DOHH2 (cell line): ENCODE data around the gene HSPB7.
"Not testable (repeated sequence)": the region's sequence is repeated elsewhere in the genome, so short reads cannot be mapped to it uniquely, and the experiment has no call there.

Experiments
- H3F3A ChIP-seq: fragments of 200-600 bp; sonication (generic), shearing (Covaris generic); 2 replicates; pipeline ENCODE4 v1.6.0; 2016; ENCODE audit warnings: antibody characterized with exemption, mild to moderate bottlenecking; ENCODE audit not compliant: control insufficient read depth, insufficient read depth
- H3K27ac ChIP-seq: fragments of 200-600 bp; sonication (generic); 2 replicates; pipeline ENCODE4 v1.5.1; 2014; ENCODE audit warnings: low read depth, mild to moderate bottlenecking, low read length, moderate library complexity
- H3K27me3 ChIP-seq: fragments of 200-600 bp; sonication (generic); 2 replicates; pipeline ENCODE4 v1.6.1; 2014; ENCODE audit warnings: mild to moderate bottlenecking, low read length, mixed read lengths; ENCODE audit not compliant: control insufficient read depth
- H3K36me3 ChIP-seq: fragments of 200-600 bp; sonication (generic); 2 replicates; pipeline ENCODE4 v1.6.1; 2014; ENCODE audit warnings: mild to moderate bottlenecking, low read length, moderate library complexity, mixed read lengths; ENCODE audit not compliant: control insufficient read depth
- H3K4me1 ChIP-seq: fragments of 200-600 bp; sonication (generic); 2 replicates; pipeline ENCODE4 v1.6.1; 2014; ENCODE audit warnings: mild to moderate bottlenecking, low read length, mixed read lengths; ENCODE audit not compliant: control insufficient read depth
- H3K4me2 ChIP-seq: fragments of 200-600 bp; sonication (generic); 2 replicates; pipeline ENCODE4 v1.6.0; 2014; ENCODE audit warnings: mild to moderate bottlenecking, low read length, moderate library complexity
- H3K4me3 ChIP-seq: fragments of 200-600 bp; sonication (generic); 2 replicates; pipeline ENCODE4 v1.5.1; 2014; ENCODE audit warnings: mild to moderate bottlenecking, low read length, mixed read lengths
- H3K79me2 ChIP-seq: fragments of 200-600 bp; sonication (generic); 2 replicates; pipeline ENCODE4 v1.6.1; 2014; ENCODE audit warnings: mild to moderate bottlenecking, low read length, mixed read lengths; ENCODE audit not compliant: control insufficient read depth
- H3K9me2 ChIP-seq: fragments of 200-600 bp; sonication (generic); replicated peaks from 2 replicates; pipeline ENCODE4 v1.6.1; 2014; ENCODE audit warnings: mild to moderate bottlenecking, low read length, mixed read lengths; ENCODE audit not compliant: control insufficient read depth
- H3K9me3 ChIP-seq: fragments of 200-600 bp; sonication (generic); 2 replicates; pipeline ENCODE4 v1.6.1; 2014; ENCODE audit warnings: antibody characterized with exemption, low read length, mixed read lengths; ENCODE audit not compliant: control insufficient read depth, insufficient read depth
- H4K20me1 ChIP-seq: fragments of 200-600 bp; sonication (generic); 2 replicates; pipeline ENCODE4 v1.6.0; 2014; ENCODE audit warnings: low read depth, mild to moderate bottlenecking, antibody characterized with exemption, low read length, moderate library complexity; ENCODE audit not compliant: control insufficient read depth, insufficient read depth
- CTCF ChIP-seq: fragments of 200-600 bp; sonication (generic); IDR thresholded peaks from one replicate; pipeline ENCODE4 v1.5.1; 2014; ENCODE audit warnings: antibody characterized with exemption, mild to moderate bottlenecking, low read depth, low read length; ENCODE audit not compliant: poor library complexity, severe bottlenecking
- EZH2phosphoT487 ChIP-seq: fragments of 200-600 bp; sonication (generic); IDR thresholded peaks from 2 replicates; pipeline ENCODE4 v1.6.1; 2017; ENCODE audit warnings: borderline replicate concordance, mild to moderate bottlenecking, antibody characterized with exemption, low read length, moderate library complexity, mixed read lengths

Gene HSPB7

DNA sequence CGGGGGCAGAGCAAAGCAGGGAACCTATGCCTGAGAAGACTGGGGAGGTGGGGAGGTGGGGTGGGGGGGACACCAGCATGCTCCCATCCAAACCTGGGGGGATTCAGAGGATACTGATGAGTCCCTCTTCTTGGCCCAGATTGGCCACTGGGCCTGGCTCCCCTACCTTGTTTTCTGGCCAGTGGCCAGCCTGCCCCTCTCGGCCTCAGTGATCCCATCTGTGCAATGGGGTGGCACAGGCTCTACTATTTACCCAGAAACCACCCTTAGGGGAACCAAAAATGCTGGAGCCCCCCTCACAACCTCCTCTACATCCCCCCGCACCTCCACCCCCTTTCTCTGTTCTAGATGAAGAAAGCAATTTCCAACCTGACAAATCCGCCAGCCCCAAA lies 38.7 kb upstream of the HSPB7 start:
- not testable (repeated sequence) for H3K4me3 ChIP-seq, H3K9me2 ChIP-seq, H3K27me3 ChIP-seq, H3K4me2 ChIP-seq, H3K36me3 ChIP-seq, H4K20me1 ChIP-seq, H3K4me1 ChIP-seq, H3F3A ChIP-seq, H3K9me3 ChIP-seq, H3K27ac ChIP-seq, H3K79me2 ChIP-seq

- H3K9me3 ChIP-seq = no peaks in the 10 kb centered on the region
- H3K27ac ChIP-seq = no peak overlapping the region
- H3K4me2 ChIP-seq = no peak overlapping the region
- H3K36me3 ChIP-seq = no peaks in the 10 kb centered on the region
- H3K9me2 ChIP-seq = no peaks in the 10 kb centered on the region
- no peaks in the 10 kb centered on the region for H3F3A ChIP-seq
- no peaks in the 10 kb centered on the region for H3K79me2 ChIP-seq
- no peak for TF ChIP-seq EZH2phosphoT487
- TF ChIP-seq CTCF = peak; percentile 83
- no peaks in the 10 kb centered on the region for H4K20me1 ChIP-seq
- no peaks in the 10 kb centered on the region for H3K4me1 ChIP-seq
- no peaks in the 10 kb centered on the region for H3K27me3 ChIP-seq
- H3K4me3 ChIP-seq = no peak overlapping the region
Measured at GRCh38 chr1:16055613-16056520, 38.0 kb upstream of the HSPB7 start.

GRCh38 chr1:16054598-16055540 lies 37.0 kb upstream of the HSPB7 start:
- Histone ChIP-seq H3K79me2 (no peaks in the 10 kb centered on the region), H3K4me3 (no peak overlapping the region), H3K9me2 (no peaks in the 10 kb centered on the region), H3K27ac (no peak overlapping the region), H3K27me3 (no peaks in the 10 kb centered on the region), H4K20me1 (no peaks in the 10 kb centered on the region), H3K4me1 (no peaks in the 10 kb centered on the region), H3F3A (no peaks in the 10 kb centered on the region), H3K36me3 (no peaks in the 10 kb centered on the region), H3K9me3 (no peaks in the 10 kb centered on the region), H3K4me2 (no peak overlapping the region)
- TF ChIP-seq EZH2phosphoT487 (no peak), CTCF (no peak)
